HG03571 (cell line): Measurements from ENCODE around the gene CHKB.

ENCODE experiments used
- ATAC-seq: cut with Tn5 transposase; IDR thresholded peaks from one replicate; pipeline ENCODE4 v1.9.1; 2021; ENCODE audit not compliant: unreplicated experiment

The CHKB gene

DNA sequence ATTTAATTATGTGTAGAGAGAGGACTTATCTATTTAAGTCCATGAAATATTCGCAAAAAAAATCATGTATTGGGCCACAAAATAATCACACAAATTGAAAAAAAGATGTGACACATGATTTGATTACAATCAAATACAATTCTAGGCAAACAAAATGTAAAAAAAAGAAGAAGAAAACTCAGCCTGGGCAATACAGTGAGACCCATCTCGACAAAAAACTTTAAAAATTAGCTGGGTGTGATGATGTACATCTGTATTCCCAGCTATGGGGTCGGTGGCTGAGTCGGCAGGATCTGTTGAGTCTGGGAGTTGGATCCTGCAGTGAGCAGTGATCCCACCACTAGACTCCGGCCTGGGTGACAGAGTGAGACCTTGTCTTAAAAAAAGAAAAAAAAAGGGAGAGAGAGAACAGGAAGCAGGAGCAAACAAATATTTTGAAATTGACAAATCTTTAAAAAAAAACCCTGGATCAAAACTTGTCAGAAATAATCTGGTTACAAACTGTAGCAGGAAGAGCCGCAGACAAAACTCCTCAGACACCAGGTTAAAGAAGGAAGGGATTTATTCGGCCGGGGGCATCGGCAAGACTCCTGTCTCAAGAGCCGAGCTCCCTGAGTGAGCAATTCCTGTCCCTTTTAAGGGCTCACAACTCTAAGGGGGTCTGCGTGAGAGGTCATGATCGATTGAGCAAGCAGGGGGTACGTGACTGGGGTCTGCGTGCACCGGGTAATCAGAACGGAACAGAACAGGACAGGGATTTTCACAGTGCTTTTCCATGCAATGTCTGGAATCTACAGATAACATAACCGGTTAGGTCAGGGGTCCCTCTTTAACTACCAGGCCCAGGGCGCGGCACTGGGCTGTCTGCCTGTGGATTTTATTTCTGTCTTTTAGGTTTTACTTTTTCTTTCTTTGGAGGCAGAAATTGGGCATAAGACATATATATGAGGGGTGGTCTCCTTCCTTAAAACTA, 49.5 kb downstream of the CHKB start:
- ATAC-seq: no peak

GRCh38 chr22:50531962-50532674, 50.5 kb downstream of the CHKB start:
- ATAC-seq: no peak

DNA sequence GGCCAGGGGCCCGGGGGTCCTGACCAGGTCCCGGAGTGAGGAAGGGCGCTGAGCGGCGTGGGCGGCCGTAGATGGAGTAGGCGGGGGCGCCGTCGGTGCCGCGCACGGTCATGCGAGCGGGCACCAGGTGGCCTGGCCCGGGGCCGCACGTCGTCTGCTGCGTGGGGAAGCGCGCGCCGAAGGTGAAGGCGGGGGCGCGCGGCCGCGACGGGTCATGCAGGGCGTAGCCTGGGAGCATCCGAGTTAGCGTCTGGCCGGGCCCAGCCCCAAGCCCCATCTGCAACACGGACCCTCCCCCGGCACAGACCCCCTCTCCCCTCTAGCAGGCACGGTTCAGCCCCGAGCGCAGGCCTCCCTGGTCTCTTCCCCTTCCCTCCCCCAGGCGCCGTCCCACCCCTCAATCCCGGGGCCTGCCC, 51.1 kb downstream of the CHKB start:
- no peak for ATAC-seq

DNA sequence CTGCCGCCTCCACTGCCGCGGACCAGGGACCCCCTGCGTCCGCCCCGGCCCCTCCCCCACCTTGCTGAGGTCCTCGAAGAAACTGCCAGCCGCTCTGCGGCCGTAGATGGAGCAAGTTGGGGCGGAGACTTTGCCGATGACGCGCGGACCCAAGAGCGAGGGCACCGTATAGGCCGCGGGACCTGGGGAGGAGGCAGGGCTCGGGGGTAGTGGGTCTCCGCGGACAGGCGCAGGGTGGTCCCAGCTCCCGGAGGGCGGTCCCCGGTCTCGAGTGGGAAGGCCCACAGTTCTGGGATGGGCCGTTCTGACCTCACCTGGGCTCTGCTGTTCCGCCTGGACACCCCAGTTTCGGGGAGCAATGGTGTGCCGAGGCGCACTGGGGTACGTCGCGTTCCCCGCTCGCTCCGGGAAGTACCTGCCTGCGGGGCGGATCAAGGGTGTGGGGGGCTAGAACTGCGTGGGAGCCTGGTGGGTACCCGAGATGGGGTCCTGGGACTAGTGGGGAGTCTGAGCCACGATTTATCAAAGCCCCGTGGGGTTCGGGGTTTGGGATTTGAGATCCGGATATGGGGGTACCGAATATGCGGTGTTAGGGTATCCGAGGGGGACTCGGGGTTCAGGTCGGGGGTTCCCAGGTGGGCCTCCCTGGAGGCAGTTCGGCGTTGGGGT, 51.6 kb downstream of the CHKB start:
- peak; percentile 26 for ATAC-seq

DNA sequence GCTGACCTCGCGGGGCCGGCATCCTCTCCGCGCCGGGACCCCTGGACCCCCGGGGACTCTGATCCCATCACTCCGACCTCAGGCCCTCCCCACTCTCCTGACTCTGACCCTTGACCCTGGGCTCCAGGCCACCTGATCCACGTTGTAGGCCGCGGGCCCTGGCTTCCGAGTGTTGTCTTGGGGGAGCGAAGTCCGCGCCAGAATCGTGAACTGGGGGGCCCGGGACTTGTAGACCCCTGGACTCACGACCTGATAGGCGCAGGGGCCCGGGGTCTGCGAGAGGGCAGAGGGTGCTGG, 52.1 kb downstream of the CHKB start:
- no peak for ATAC-seq

GRCh38 chr22:50529897-50530579, 52.6 kb downstream of the CHKB start, which contains the start of gene TYMP:
TYMP (minus strand) TSS chr22:50530012; CDS start chr22:50529709, 303 bp downstream.
- ATAC-seq: no peak

DNA sequence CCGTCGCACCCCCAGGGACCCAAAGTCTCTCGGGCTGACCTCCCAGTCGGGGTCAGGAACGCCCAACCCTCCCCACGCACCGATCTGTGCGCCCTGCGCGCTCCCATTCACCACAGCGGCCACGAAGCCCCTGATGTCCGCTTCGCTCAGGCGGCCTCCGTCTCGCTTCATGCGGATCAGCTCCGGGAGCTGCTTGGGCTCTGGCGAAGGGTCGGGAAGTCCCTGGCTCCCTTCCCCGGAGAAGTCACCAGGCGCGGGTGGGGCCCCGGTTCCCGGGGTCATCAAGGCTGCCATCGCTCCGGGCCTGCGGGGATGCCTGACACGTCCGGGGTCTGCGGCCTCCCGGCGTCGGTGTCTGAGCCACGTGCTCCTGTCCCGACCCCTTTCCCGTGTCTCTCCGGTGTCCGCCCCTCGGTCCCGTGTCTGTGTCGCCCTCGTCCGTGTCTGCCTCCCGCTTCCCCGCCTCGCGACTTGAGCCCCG, 53.2 kb downstream of the CHKB start:
- no peak for ATAC-seq
